GM18868 (cell line): ENCODE measurements around the gene CDC42BPB.
"Not testable (repeated sequence)": the region's sequence is repeated elsewhere in the genome, so short reads cannot be mapped to it uniquely, and the experiment has no call there.

ENCODE experiments used
- ATAC-seq: cut with Tn5 transposase; IDR thresholded peaks from one replicate; pipeline ENCODE4 v1.9.1; 2021; ENCODE audit warnings: mild to moderate bottlenecking, moderate library complexity; ENCODE audit not compliant: unreplicated experiment

The CDC42BPB gene

DNA sequence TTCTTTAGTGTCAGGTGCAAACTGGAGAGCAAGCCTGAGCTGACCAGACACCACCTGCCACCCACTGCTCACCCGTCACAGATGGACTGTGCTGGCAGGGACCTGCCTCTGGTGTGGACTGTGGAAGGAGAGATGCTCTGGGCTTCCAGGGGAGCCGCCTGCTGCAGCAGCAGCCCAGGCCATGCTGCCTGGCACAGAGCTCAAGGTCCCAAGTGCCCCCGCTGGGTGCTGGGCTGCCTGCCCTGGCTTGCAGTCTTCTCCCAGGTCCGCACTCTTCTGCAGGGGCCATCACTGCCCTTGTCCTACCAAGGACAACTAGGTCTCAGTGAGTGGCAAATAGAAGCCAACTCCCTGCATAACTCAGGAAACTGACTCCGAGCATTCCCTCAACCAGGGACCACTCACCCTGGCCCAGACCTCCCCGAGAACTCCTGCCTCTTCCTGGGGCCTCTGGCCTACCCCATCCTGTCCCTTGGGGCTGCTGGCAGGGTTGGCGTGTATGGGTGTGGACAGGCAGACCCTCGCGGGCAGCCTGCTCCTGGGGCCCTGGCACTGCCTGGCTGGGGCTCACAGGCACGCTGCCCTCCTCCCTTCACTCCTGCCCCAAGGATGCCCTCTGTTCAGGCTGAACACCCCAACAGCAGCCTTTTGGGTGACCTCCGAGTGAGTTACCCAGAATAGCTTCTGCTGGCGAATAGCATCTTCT is 125.6 kb downstream of the CDC42BPB start:
- no peak for ATAC-seq

DNA sequence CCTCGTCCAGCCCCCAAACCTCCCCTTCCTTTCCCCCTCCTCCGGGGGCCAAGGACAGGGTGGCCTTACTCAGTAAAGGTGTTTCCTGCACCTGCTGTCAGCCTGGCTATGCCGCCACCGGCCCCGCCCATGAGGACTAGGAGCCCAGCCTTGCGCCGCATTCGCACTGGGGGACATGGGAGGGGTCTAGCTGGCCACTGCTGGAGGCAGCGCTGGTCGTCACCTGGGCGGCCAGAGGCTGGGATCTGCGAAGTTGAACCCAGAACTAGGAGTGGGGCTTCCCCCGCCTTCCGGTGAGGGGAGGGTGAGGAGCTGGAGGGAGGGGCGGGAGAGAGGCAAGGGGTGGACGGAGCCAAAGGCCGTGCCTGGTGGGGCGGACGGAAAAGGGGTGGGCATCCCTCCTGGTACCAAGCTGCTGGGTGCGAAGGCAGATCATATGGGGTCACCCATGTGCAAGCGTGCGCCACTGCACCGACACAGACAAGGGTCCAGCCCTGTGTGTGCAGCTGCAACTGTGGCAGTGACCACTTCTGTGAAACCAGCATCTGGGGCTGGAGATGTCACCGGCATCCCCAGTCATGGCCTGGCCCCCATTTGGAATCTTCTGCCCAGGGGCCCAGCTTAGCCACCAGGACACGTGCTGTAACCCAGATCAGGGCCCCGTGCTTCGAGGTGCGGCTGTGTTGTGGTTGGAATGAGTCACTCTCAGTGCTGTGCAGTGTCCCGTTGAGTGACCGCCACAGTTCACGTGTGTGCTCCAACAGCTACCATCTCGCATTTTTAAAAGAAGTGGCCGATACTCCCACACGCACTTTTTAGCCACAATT is 126.4 kb downstream of the CDC42BPB start:
- no peak for ATAC-seq

GRCh38 chr14:102930138-102930752 is 127.1 kb downstream of the CDC42BPB start:
- no peak for ATAC-seq

DNA sequence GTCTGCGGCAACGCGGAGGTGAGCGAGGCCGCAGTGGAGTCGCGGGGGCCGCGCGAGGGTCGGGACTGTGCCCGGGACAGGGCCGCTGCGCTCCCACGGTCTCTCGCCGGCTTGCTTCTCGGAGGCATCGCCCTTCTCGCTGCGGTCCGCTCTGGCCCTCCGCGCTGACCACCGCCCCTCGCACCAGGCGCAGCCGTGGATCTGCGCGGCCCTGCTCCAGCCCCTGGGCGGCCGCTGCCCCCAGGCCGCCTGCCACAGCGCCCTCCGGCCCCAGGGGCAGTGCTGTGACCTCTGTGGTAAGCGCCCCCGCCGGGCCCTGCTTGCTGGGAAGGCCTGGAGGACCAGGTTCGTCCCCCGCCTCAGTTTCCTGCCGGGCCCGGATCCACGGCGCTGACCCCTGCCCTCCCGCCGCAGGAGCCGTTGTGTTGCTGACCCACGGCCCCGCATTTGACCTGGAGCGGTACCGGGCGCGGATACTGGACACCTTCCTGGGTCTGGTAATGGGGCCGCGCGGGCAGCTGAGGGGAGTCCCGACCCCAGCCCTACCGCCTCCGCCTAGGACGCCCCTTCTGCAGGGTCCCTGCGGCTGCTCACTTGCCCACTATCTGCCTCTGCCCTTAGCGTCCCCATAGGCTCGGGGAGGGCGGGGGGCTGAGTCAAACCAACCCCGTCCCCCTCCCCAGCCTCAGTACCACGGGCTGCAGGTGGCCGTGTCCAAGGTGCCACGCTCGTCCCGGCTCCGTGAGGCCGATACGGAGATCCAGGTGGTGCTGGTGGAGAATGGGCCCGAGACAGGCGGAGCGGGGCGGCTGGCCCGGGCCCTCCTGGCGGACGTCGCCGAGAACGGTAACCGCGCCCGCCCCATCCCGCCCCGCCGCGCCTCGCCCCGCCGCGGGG is 127.9 kb downstream of the CDC42BPB start:
- no peak for ATAC-seq

- ATAC-seq: peak; percentile 63
These were observed 128.7 kb downstream of the CDC42BPB start for GRCh38 chr14:102928412-102929240.

- ATAC-seq: peak; percentile 15
These were observed 129.4 kb downstream of the CDC42BPB start for GRCh38 chr14:102927878-102928411.

DNA sequence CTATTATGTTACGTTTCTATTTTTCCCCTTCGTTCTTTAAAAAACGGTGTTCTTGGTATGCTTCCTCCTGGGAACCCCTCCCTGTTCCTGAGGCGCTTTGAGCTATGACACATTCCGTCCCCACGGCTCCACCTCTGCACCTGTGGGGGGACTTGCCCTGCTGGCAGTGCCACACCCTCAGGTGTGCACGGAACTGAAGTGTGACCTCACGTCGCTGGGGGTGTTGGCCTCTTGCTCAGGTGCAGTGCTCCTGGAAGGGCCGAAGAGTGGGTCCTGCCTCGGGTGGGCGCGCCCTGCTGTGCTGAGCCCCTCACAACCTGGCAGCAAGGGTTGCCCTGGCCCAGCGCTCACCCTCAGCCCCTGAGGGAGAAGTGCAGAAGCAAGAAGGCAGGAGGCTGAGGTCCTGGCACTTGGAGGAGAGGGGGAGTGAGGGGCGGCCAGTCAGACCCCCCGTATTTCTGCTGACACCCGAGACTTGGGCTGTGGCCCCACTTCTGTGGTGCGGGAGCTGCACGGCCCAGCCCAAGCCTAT is 129.9 kb downstream of the CDC42BPB start:
- no peak for ATAC-seq

- not testable (repeated sequence) for ATAC-seq
These were observed 130.5 kb downstream of the CDC42BPB start for GRCh38 chr14:102926840-102927239.

DNA sequence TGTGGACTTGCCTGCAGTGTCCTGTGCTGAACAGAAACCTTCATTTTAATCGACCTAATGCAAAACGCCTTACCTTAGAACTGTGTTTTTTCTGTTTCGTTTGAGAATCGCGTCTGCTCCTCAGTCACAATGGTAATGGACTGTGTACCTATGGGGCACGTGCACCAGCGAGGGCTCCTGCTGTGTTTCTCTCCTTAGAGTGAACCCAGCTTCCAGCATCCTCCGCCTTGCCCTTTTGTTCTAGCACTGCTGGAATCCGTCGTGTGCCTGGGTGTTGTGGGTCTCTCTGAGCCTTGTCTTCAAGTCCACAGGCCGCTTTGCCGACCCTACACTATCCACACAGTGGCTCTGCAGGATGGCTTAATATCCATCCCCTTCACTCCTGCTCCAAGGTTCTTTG is 131.2 kb downstream of the CDC42BPB start:
- ATAC-seq: no peak

DNA sequence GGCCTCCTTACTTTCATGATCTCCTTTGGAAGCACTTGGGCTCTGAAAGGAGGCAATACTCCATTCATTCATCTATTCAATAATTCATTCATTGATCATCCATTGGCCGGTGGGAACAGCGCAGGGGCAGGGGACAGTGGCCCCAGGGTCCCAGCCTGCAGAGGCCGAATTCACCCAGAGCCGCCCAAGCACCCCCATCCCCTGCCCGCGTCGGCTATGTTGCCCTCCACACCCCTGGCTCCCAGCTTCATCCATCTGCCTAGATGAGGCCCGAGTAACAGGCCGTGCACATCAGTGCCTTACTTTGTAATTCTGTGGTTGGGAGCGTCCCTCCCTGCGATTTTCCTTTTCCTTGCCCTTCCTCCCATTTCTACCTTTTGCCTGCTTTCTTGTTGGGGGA is 131.7 kb downstream of the CDC42BPB start:
- no peak for ATAC-seq

DNA sequence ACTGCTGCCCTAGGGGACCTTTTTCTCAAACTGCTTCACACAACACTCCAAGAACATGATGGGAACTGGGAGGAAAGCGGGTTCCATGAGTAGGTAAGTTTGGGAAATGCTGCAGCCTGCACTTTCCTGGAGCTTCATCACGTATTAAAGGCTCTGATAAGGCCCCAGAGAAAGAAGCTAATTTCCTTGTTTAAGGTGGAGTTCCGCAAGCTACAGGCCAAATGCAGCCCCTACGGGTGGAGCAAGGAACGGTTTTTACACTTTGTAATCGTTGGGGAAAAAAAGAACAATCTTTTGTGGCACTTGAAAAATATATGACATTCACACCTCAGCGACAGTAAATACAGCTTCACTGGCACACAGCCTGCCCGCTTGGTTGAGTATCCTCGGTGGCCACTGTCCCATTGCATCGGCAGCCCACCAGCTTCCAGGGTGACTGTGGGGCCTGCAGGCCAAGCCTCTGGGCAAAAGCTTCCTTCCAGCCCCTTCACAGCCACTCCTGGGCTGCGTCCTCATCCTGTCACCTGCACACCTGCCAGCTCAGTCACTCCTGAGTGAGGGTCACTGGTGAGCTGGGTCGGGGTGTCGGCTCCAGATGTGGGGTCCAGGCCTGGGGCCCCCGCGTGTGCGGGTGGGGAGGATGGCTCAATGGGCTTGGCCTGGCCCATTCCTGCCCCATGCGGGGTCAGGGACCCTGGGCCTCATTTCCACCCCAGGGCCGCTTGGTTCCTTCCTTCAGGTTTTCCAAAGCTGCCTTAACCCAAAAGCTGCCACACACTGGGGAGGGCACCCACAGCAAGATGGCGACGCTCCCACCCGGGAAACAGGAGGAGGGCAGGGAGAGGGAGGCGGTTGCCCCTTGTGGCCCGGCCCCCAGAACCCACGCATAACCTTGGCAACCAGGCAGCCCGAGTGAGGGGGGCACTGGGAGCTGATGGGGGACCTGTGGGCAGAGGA is 132.4 kb downstream of the CDC42BPB start:
- no peak for ATAC-seq

GRCh38 chr14:102923925-102924486 is 133.3 kb downstream of the CDC42BPB start:
- no peak for ATAC-seq

- no peak for ATAC-seq
These were observed 134.0 kb downstream of the CDC42BPB start for GRCh38 chr14:102923201-102923924.

- no peak for ATAC-seq
These were observed 134.7 kb downstream of the CDC42BPB start, which contains the start of gene AMN for GRCh38 chr14:102922490-102923200. TSS of gene AMN (plus strand) at chr14:102922663. CDS start at chr14:102922689, 26 bp downstream.

DNA sequence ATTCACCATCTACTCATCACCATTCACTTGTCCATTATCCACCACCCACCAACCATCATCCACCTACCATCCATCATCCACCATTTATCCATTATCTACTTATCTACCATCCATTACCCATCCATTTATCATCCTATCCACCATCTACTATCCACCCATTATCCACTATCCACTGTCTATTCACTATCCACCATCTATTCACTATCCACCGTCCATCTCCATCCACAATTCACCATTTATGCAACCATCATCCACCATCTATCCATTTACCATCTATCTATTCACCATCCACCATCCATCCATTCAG is 136.4 kb downstream of the CDC42BPB start:
- ATAC-seq: no peak

DNA sequence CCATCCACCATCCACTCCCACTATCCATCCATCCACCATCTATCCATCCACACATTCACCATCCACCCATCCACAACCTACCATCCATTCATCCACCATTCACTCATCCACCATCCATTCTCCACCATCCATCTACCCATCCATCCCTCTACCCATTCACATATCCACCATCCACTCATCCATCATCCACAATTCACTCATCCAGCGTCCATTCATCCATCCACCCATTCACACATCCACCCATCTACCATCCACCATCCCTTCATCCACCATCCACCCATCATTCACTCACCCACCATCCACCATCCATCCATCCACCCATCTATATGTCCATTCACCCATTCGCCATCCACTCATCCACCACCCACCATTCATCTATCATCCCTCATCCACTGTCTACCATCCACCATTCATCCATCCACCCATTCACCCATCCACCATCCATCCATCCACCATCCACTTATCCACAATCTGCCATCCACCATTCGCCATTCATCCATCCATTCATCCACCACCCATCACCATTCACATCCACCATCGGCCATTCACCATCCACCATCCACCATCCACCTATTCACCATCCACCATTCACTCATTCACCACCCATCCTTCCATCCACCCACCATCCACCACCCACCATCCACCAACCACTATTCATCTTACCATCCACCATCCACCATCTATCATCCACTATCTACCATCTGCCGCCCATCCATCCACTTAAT is 136.9 kb downstream of the CDC42BPB start:
- ATAC-seq: no peak
